OCI-LY7 (cell line): ENCODE results near the gene HYAL1. TPM values are rescaled to one million over a fixed set of nuclear protein-coding genes. Genes with fewer than 3 reads are reported as not detected.

Experiments
- BruUV-seq: library from RNA; stranded (reverse); fragments of 400-500 nt; replicated peaks from 2 replicates; lab custom pipeline; 2021; lab: Mats Ljungman, UMichigan
- CTCF ChIA-PET: fragments of 300-600 bp; sonication (Branson Sonifier 250); formaldehyde crosslinking; loops from one replicate; lab custom pipeline; 2022; ENCODE audit warnings: antibody characterized with exemption; ENCODE audit not compliant: unreplicated experiment; lab: Charles Lee
- POLR2A ChIA-PET: fragments of 300-600 bp; sonication (Branson Sonifier 250); formaldehyde crosslinking; loops from one replicate; lab custom pipeline; 2022; ENCODE audit warnings: antibody characterized with exemption; lab: Charles Lee
- DNase-seq: peaks from one replicate; pipeline ENCODE4 v3.0.0-alpha.2; 2015; ENCODE audit warnings: low spot score
- H2AFZ ChIP-seq: fragments of 200-600 bp; sonication (generic), shearing (Covaris generic); 2 replicates; pipeline ENCODE4 v1.6.1; 2014; ENCODE audit warnings: mild to moderate bottlenecking, antibody characterized with exemption, low read length, moderate library complexity
- H3K27ac ChIP-seq: fragments of 200-600 bp; sonication (generic); 2 replicates; pipeline ENCODE4 v1.5.1; 2014; ENCODE audit warnings: mixed run types, low read depth, mild to moderate bottlenecking, moderate library complexity, low read length, inconsistent platforms; ENCODE audit not compliant: poor library complexity, severe bottlenecking
- H3K36me3 ChIP-seq: fragments of 200-600 bp; sonication (generic); 2 replicates; pipeline ENCODE4 v1.6.1; 2014; ENCODE audit warnings: mild to moderate bottlenecking, antibody characterized with exemption, low read length, moderate library complexity, mixed read lengths; ENCODE audit not compliant: insufficient read depth
- H3K4me1 ChIP-seq: fragments of 200-600 bp; sonication (generic); 2 replicates; pipeline ENCODE4 v1.5.1; 2014; ENCODE audit warnings: mild to moderate bottlenecking, low read length; ENCODE audit not compliant: insufficient read depth, poor library complexity, severe bottlenecking
- H3K4me2 ChIP-seq: fragments of 200-600 bp; sonication (generic); 2 replicates; pipeline ENCODE4 v1.6.1; 2014; ENCODE audit warnings: mild to moderate bottlenecking, low read length
- H3K4me3 ChIP-seq: fragments of 200-600 bp; sonication (generic); 2 replicates; pipeline ENCODE4 v1.5.1; 2014; ENCODE audit warnings: mild to moderate bottlenecking, low read depth, low read length; ENCODE audit not compliant: poor library complexity, severe bottlenecking
- H3K79me2 ChIP-seq: fragments of 200-600 bp; sonication (generic); 2 replicates; pipeline ENCODE4 v1.6.1; 2016; ENCODE audit warnings: low read depth, mild to moderate bottlenecking, low read length, moderate library complexity, mixed read lengths; ENCODE audit not compliant: insufficient read depth
- H3K9me2 ChIP-seq: fragments of 200-600 bp; sonication (generic); 2 replicates; pipeline ENCODE4 v1.6.1; 2016; ENCODE audit warnings: mild to moderate bottlenecking, low read length, mixed read lengths; ENCODE audit not compliant: insufficient read depth
- H3K9me3 ChIP-seq: fragments of 200-600 bp; sonication (generic); 2 replicates; pipeline ENCODE4 v1.6.1; 2014; ENCODE audit warnings: mild to moderate bottlenecking, mixed run types, low read length, mixed read lengths
- H4K20me1 ChIP-seq: fragments of 200-600 bp; sonication (generic); 2 replicates; pipeline ENCODE4 v1.6.1; 2014; ENCODE audit warnings: mild to moderate bottlenecking, antibody characterized with exemption, low read length, moderate library complexity, mixed read lengths; ENCODE audit not compliant: insufficient read depth
- CTCF ChIP-seq: fragments of 200-600 bp; sonication (generic); conservative IDR thresholded peaks from 2 replicates; pipeline ENCODE4 v1.5.1; 2014; ENCODE audit warnings: mild to moderate bottlenecking, antibody characterized with exemption, low read length, moderate library complexity, mixed read lengths
- EZH2phosphoT487 ChIP-seq: fragments of 200-600 bp; sonication (generic); IDR thresholded peaks from 2 replicates; pipeline ENCODE4 v1.6.1; 2018; ENCODE audit warnings: low read depth, borderline replicate concordance, mild to moderate bottlenecking, mixed run types, antibody characterized with exemption, low read length, moderate library complexity, mixed read lengths
- intact Hi-C: fragments of 100-400 bp; cut with micrococcal nuclease; formaldehyde crosslinking; loops from one replicate; pipeline ENCODE4 v1.10.0; 2022; ENCODE audit not compliant: unreplicated experiment
- total RNA-seq, 2 experiments: library from RNA; depleted of rRNA in 1 of 2; stranded (reverse); fragments of >200 nt in 1 of 2; shearing (Covaris generic) in 1 of 2; gene quantifications; 2 replicates each; pipeline ENCODE4 v1.2.3, GENCODE V29; 2014 to 2022

The HYAL1 gene
- total RNA-seq, 2 experiments from 2014 or later: 0.36 to 0.85 TPM

GRCh38 chr3:50268703-50269451 is 34.5 kb downstream of the HYAL1 start, which contains the start of gene SEMA3B:
TSS of gene SEMA3B (plus strand) at chr3:50269147. CDS start at chr3:50269241, 94 bp downstream.
- no peak within 1 kb of the TSS for H2AFZ ChIP-seq
- TF ChIP-seq CTCF (no peak), EZH2phosphoT487 (no peak)
- CTCF ChIA-PET: no interaction called here
- no TSS peak for BruUV-seq
- no peak within 1 kb of the TSS for H3K4me2 ChIP-seq
- no peak for DNase-seq
- H3K4me3 ChIP-seq: no peak within 1 kb of the TSS
- H4K20me1 ChIP-seq: no peaks in the 10 kb centered on the region
- POLR2A ChIA-PET: interaction anchor here (0.6 kb wide), 1 partner anchor 31 kb away, joined by 6 read pairs; no protein-coding TSS in a partner anchor
- H3K79me2 ChIP-seq: no peaks in the 10 kb centered on the region
- no peak within 1 kb of the TSS for H3K27ac ChIP-seq
- H3K9me2 ChIP-seq: no peaks in the 10 kb centered on the region
- intact Hi-C loops: no loop called here
- no peaks in the 10 kb centered on the region for H3K9me3 ChIP-seq
- no peaks in the 10 kb centered on the region for H3K36me3 ChIP-seq
- peaks cover 5% of the 10 kb centered on the region for H3K4me1 ChIP-seq

GRCh38 chr3:50268276-50268675 is 35.1 kb downstream of the HYAL1 start:
- no TSS peak for BruUV-seq
- no peaks in the 10 kb centered on the region for H3K36me3 ChIP-seq
- no peaks in the 10 kb centered on the region for H3K9me3 ChIP-seq
- no peak overlapping the region for H3K4me2 ChIP-seq
- H3K27ac ChIP-seq: no peak overlapping the region
- H3K9me2 ChIP-seq: no peaks in the 10 kb centered on the region
- H3K79me2 ChIP-seq: no peaks in the 10 kb centered on the region
- TF ChIP-seq CTCF (no peak), EZH2phosphoT487 (no peak)
- no peak overlapping the region for H3K4me3 ChIP-seq
- H3K4me1 ChIP-seq: peaks cover 4% of the 10 kb centered on the region
- DNase-seq: no peak
- H2AFZ ChIP-seq: no peak overlapping the region
- ChIA-PET CTCF (no interaction called here), POLR2A (no interaction called here)
- no peaks in the 10 kb centered on the region for H4K20me1 ChIP-seq
- intact Hi-C loops: no loop called here

GRCh38 chr3:50267280-50267913 is 36.0 kb downstream of the HYAL1 start:
- H4K20me1 ChIP-seq: no peaks in the 10 kb centered on the region
- H3K4me1 ChIP-seq: no peaks in the 10 kb centered on the region
- H3K27ac ChIP-seq: no peak overlapping the region
- POLR2A ChIA-PET: no interaction called here
- H3K79me2 ChIP-seq: no peaks in the 10 kb centered on the region
- no peak for DNase-seq
- BruUV-seq: no TSS peak
- H3K4me3 ChIP-seq: no peak overlapping the region
- no peaks in the 10 kb centered on the region for H3K9me3 ChIP-seq
- no peaks in the 10 kb centered on the region for H3K36me3 ChIP-seq
- no peak overlapping the region for H3K4me2 ChIP-seq
- CTCF ChIA-PET: no interaction called here
- H3K9me2 ChIP-seq: no peaks in the 10 kb centered on the region
- TF ChIP-seq EZH2phosphoT487: no peak
- no peak for TF ChIP-seq CTCF
- H2AFZ ChIP-seq: no peak overlapping the region
- intact Hi-C loops: no loop called here
